Measurements from ENCODE around the gene SEMA6C.

SEMA6C gene

GRCh38 chr1:151128800-151129199 lies 17.6 kb downstream of the SEMA6C start:
- Histone ChIP-seq H2AFZ (ENCODE audit: low read depth, low read length) (no peak overlapping the region), H3K9me3 (ENCODE audit: insufficient read depth, low read length) (no peaks in the 10 kb centered on the region), H3K4me2 (ENCODE audit: low read length) (no peak overlapping the region), H3K9ac (ENCODE audit: low read length) (no peak overlapping the region), H3K79me2 (ENCODE audit: low read length) (no peaks in the 10 kb centered on the region), H3K27ac (ENCODE audit: low read length) (no peak overlapping the region), H3K4me3 (ENCODE audit: low read length) (no peak overlapping the region), H4K20me1 (ENCODE audit: insufficient read depth, low read length) (no peaks in the 10 kb centered on the region), H3K27me3 (ENCODE audit: low read depth, low read length) (no peaks in the 10 kb centered on the region), H3K4me1 (ENCODE audit: low read length) (no peaks in the 10 kb centered on the region), H3K36me3 (replicated peaks; ENCODE audit: low read depth, low read length) (no peaks in the 10 kb centered on the region)
- no peak for TF ChIP-seq EZH2phosphoT487 (IDR thresholded peaks at IDR 0.05; ENCODE audit: low read depth)
- TF ChIP-seq CTCF (IDR thresholded peaks at IDR 0.05; ENCODE audit: low read depth, low read length) = no peak

GRCh38 chr1:151124763-151125403 lies 21.5 kb downstream of the SEMA6C start:
- no peak for TF ChIP-seq CTCF (IDR thresholded peaks at IDR 0.05; ENCODE audit: low read depth, low read length)
- no peak for TF ChIP-seq EZH2phosphoT487 (IDR thresholded peaks at IDR 0.05; ENCODE audit: low read depth)
- Histone ChIP-seq H4K20me1 (ENCODE audit: insufficient read depth, low read length) (no peaks in the 10 kb centered on the region), H3K9me3 (ENCODE audit: insufficient read depth, low read length) (no peaks in the 10 kb centered on the region), H3K79me2 (ENCODE audit: low read length) (no peaks in the 10 kb centered on the region), H3K4me1 (ENCODE audit: low read length) (no peaks in the 10 kb centered on the region), H3K9ac (ENCODE audit: low read length) (no peak overlapping the region), H3K27ac (ENCODE audit: low read length) (no peak overlapping the region), H3K36me3 (replicated peaks; ENCODE audit: low read depth, low read length) (no peaks in the 10 kb centered on the region), H2AFZ (ENCODE audit: low read depth, low read length) (no peak overlapping the region), H3K4me2 (ENCODE audit: low read length) (no peak overlapping the region), H3K27me3 (ENCODE audit: low read depth, low read length) (no peaks in the 10 kb centered on the region), H3K4me3 (ENCODE audit: low read length) (no peak overlapping the region)

GRCh38 chr1:151113877-151114276 lies 32.6 kb downstream of the SEMA6C start:
- Histone ChIP-seq H4K20me1 (ENCODE audit: insufficient read depth, low read length) (no peaks in the 10 kb centered on the region), H3K4me2 (ENCODE audit: low read length) (no peak overlapping the region), H3K79me2 (ENCODE audit: low read length) (no peaks in the 10 kb centered on the region), H3K36me3 (replicated peaks; ENCODE audit: low read depth, low read length) (no peaks in the 10 kb centered on the region), H3K9me3 (ENCODE audit: insufficient read depth, low read length) (no peaks in the 10 kb centered on the region), H2AFZ (ENCODE audit: low read depth, low read length) (no peak overlapping the region), H3K27me3 (ENCODE audit: low read depth, low read length) (no peaks in the 10 kb centered on the region), H3K4me3 (ENCODE audit: low read length) (no peak overlapping the region), H3K27ac (ENCODE audit: low read length) (no peak overlapping the region), H3K4me1 (ENCODE audit: low read length) (no peaks in the 10 kb centered on the region), H3K9ac (ENCODE audit: low read length) (no peak overlapping the region)
- no peak for TF ChIP-seq EZH2phosphoT487 (IDR thresholded peaks at IDR 0.05; ENCODE audit: low read depth)
- TF ChIP-seq CTCF (IDR thresholded peaks at IDR 0.05; ENCODE audit: low read depth, low read length) = no peak

- no peaks in the 10 kb centered on the region for H3K27me3 ChIP-seq (ENCODE audit: low read depth, low read length)
- no peaks in the 10 kb centered on the region for H3K36me3 ChIP-seq (replicated peaks; ENCODE audit: low read depth, low read length)
- no peak for TF ChIP-seq EZH2phosphoT487 (IDR thresholded peaks at IDR 0.05; ENCODE audit: low read depth)
- TF ChIP-seq CTCF (IDR thresholded peaks at IDR 0.05; ENCODE audit: low read depth, low read length) = no peak
- H3K27ac ChIP-seq (ENCODE audit: low read length) = no peak overlapping the region
- H3K4me1 ChIP-seq (ENCODE audit: low read length) = no peaks in the 10 kb centered on the region
- H3K9ac ChIP-seq (ENCODE audit: low read length) = no peak overlapping the region
- H3K79me2 ChIP-seq (ENCODE audit: low read length) = no peaks in the 10 kb centered on the region
- no peaks in the 10 kb centered on the region for H3K9me3 ChIP-seq (ENCODE audit: insufficient read depth, low read length)
- no peak overlapping the region for H2AFZ ChIP-seq (ENCODE audit: low read depth, low read length)
- no peaks in the 10 kb centered on the region for H4K20me1 ChIP-seq (ENCODE audit: insufficient read depth, low read length)
- no peak overlapping the region for H3K4me2 ChIP-seq (ENCODE audit: low read length)
- H3K4me3 ChIP-seq (ENCODE audit: low read length) = no peak overlapping the region
Measured at GRCh38 chr1:151108331-151108730, 38.1 kb downstream of the SEMA6C start.

Data from OCI-LY3 (cell line).